DMS153 treated with DMSO at 0.1 percent for 48 hours (cell line): ENCODE data around the gene VANGL1.

ENCODE experiments used
- DNase-seq: peaks from one replicate; lab custom pipeline; 2025; ENCODE audit not compliant: unreplicated experiment; lab: John Stamatoyannopoulos, UW

The VANGL1 gene

GRCh38 chr1:115701090-115701489, 59.3 kb downstream of the VANGL1 start:
- DNase-seq, result no peak

DNA sequence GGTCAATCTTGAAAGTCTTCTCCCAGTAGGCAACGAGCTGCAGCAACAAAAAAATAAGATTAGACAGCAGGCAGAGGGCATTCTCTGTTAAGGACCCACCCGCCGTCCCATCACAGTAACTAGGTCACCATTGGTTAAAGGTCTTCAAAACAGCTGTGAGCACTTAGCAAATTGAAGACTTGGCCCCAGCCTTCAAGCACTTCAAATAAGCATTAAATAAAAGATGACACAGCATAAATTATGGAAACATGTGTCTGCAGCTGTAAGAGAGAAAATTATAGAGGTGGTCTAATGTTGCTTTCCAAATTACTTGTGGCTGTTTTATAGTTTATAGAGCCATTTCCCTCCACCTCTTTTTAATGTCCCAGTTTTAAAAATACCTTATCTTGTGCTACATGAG, 61.2 kb downstream of the VANGL1 start:
- no peak for DNase-seq

- no peak for DNase-seq
These were observed 63.5 kb downstream of the VANGL1 start for GRCh38 chr1:115705085-115705951.

- DNase-seq, result no peak
These were observed 64.2 kb downstream of the VANGL1 start for GRCh38 chr1:115705963-115706362.

- peak; percentile 30 for DNase-seq
These were observed 65.0 kb downstream of the VANGL1 start for GRCh38 chr1:115706587-115707425.

DNA sequence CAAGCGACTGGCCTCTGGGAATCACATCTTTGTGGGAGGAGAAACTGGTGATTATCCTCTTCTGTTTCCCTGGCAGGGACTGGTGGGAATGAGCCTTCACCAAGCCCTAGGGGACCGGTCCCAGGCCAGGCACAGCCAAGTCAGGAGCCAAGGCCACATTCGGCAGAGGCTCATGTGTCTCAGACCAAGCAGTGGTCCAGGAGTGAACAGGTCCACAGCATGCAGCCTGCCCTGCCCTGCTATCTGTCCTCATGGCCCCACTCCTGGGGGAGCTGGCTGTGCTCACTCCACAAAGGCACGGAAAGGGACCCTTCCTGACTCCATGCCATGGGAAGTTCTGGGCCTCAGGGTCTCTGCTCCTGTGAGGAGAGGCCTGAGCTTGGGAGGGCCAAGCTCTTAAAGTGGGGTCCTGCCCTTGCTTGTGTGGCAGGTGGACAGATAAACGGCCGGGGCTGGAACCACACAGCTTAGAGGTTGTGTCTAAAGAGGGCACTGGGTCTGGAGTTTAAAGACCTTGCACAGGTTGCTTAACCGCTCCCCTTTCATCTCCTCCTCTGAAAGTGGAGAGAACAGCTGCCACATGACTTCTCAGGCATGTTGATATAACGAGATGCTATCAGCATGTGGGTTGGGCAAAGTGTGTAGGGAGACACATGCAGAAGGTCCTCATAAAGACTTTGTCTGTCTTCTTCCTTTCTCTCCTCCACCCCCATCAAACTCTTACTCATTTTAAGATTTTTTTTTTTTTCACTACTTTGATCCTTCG, 69.3 kb downstream of the VANGL1 start:
- DNase-seq, result no peak

DNA sequence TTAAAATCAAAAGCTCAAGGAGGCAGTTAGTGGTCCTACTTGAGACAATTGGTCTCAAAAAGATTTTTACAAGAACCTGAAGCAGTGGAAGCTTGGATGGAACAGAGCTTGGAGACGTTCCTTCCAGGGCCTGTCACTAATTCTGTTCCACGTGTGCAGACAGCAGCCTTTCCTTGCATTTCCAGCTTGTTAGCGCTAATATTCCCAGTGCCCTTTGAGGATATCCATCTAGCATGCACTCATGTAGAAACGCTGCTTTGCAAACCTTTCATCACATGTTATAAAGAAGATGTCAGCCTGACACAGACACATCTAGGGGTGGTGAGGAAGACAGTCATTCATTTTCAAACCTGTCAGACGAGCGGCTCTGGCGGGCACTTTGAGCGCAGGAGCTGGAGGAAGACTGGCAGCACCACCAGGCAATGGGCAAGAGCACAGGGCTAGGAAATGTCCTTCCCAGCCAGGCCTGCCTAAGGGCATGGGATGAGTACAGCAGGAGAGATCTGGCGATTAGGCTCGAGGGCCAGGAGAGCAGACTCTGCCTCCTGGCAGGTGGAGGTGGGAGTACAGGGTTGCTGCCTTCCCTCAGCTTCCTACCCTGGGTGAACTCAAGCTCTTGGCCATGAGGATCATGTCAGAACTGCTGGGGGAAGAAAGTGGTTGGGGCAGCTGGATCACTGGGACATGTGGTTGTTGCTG, 71.3 kb downstream of the VANGL1 start:
- no peak for DNase-seq

DNA sequence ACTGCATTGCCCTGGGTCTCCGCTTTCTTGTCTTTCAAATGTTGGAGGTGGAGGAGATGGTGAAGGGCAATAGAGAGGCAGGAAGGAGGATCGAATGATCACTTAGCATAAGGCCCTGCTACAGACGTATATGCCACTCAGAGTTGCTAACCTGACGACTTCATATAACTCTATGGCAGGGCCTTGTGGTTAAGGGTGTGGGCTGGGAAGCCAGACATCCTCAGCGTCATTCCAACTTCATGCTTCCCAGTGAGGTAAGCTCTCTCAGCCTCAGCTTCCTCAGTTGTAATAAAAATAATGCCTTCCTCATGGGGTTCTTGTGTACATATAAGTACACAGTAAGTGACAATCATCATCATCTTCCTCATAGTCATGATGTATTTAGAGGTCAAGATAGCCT, 72.1 kb downstream of the VANGL1 start:
- no peak for DNase-seq

DNA sequence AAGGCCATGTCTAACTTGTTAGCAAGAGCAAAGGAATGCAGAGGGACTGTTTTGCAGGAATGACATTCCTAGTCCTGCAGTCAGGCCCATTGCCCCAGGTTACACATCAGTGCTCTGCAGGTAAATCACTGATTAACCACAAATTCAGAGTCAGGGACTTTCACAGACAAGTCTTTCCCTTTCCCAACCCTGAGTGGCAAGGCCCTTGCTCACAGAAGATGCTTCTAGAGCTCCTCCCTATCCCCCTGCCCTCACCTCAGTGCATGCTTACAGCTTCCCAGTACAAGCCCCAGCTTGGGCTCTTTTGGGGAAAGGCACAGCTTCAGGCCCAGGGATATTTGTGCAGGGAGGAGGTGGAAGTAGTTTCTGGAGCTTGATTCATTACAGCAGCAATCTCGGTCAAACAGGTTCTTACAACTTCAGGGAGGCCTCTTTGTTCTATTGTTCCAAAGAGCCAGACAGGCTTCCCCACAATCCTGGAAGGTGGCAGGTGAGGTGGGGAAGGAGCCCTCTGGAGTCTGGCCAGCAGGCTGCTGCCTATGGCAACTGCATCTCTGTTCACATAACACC, 72.9 kb downstream of the VANGL1 start:
- DNase-seq, result no peak

DNA sequence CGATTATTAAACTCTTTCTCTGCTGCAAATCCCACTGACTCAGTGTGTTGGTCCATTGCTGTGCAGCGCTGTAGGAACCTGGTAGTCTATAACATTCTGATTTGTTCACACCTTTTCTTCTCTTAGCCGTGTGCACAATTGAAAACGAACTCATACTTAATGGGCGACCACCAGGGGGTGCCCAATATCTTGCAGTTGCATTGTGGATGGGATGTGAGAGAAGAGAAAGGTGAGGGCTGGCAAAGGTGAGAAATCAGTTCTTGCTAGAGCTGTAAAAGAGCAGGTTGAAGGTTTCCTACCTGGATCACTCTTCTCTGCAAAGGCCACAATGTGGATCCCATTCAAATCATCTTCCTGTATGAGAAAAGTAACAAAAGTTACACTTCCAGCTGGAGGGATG, 75.8 kb downstream of the VANGL1 start:
- DNase-seq, result no peak

GRCh38 chr1:115718011-115718754, 76.4 kb downstream of the VANGL1 start:
- no peak for DNase-seq

DNA sequence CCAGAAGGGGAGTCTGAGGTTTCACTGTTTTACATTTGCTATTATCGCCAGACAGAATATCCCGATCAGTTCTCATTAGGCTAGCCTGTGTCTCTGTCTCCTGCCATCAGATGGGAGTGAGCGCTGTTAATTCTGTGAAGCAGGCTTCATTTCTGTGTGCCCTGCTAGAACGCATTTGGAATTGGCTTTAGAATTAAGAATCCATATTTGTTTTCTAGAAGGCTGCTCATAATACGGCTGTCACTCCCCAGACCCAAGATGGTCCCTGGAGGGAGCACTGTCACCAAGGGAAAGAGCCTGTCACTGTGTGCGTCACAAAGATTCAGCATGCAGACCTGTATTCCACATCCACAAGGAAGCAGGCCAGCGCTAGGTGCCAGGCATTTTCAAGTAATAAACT, 77.5 kb downstream of the VANGL1 start:
- no peak for DNase-seq

GRCh38 chr1:115722221-115722620, 80.5 kb downstream of the VANGL1 start:
- DNase-seq, result no peak

DNA sequence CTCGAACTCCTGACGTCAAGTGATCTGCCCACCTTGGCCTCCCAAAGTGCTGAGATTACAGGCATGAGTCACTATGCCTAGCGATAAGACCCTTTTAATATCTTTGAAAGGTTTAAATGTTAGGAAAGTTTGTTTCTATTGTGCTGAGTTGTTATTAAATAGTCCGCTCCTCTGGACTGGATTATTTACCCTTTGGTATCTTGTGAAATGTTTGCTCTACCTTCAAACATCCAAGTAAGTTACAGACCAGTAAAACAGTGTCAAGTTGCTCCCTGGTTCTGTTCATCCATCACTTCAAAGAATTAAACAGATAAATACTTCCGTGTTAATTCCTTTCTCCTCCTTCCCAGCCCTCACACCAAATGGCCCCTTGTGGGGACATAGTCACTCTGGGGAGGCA, 82.0 kb downstream of the VANGL1 start:
- no peak for DNase-seq

- DNase-seq, result no peak
These were observed 83.8 kb downstream of the VANGL1 start for GRCh38 chr1:115725600-115725999.

DNA sequence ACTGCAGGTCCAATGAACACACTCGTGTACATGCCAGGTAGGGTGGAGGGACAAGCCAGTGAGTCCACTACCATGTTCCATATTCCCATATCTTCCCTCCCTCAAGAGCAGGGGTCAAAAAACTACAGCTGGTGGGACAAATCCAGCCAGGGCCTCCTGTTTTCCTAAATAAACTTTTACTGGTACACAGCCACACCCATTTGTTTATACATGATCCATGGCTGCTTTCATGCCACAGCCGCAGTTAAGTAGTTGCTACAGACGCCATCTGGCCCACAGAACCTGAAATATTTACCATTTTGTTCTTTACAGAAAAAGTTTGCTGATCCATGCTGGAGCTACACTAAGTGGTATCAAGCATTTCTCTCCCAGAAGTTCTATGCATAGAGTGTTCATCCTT, 84.4 kb downstream of the VANGL1 start:
- DNase-seq, result no peak

GRCh38 chr1:115726570-115726969, 84.8 kb downstream of the VANGL1 start:
- no peak for DNase-seq

GRCh38 chr1:115727706-115728249, 86.0 kb downstream of the VANGL1 start:
- no peak for DNase-seq

DNA sequence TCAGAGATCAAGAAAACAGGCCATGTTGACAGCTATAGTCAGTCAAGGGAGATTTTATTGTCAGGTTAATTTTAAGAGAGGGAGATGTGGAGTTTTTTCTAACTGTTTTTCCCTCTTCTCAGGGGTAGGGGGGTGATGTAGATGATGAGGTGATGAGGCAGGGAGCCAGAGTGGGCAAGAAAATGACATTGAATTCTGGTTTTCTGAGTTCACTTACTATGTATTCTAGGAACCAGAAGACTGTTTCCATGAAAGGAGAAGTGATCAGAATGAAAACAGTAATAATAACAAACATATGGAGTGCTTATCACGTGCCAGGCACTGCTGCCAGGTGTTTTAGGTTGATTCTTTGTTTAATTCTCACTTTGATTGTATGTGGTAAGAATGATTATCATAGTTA, 86.6 kb downstream of the VANGL1 start:
- no peak for DNase-seq

GRCh38 chr1:115729756-115730155, 88.0 kb downstream of the VANGL1 start:
- no peak for DNase-seq
